HG02840 (cell line): ENCODE results near the gene LLGL2.
"Not testable (repeated sequence)": the region's sequence is repeated elsewhere in the genome, so short reads cannot be mapped to it uniquely, and the experiment has no call there.

ENCODE experiments used
- ATAC-seq: cut with Tn5 transposase; IDR thresholded peaks from one replicate; pipeline ENCODE4 v1.9.1; 2021; ENCODE audit warnings: mild to moderate bottlenecking, moderate library complexity, moderate number of reproducible peaks; ENCODE audit not compliant: unreplicated experiment, low FRiP score

LLGL2 gene

GRCh38 chr17:75565618-75566017 is 40.1 kb downstream of the LLGL2 start:
- ATAC-seq = no peak

DNA sequence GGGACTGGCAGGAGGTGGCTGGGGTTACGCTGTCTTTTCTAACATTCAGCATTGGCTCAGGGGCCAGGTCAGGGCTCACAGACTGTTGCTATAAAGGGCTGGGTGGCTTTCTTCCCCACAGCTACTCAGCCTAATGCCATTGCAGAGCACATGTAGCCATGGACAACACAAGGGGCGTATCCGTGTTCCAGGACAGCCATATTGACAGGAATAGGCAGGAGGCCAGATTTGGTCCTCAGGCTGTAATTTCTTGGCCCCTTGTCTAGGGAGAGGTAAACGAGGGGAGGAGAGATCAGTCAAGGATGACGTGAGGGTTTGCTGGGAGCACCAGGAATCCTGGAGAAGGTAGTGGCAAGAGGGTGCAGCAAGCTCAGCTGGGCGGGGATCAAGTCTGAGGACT is 40.9 kb downstream of the LLGL2 start:
- no peak for ATAC-seq

DNA sequence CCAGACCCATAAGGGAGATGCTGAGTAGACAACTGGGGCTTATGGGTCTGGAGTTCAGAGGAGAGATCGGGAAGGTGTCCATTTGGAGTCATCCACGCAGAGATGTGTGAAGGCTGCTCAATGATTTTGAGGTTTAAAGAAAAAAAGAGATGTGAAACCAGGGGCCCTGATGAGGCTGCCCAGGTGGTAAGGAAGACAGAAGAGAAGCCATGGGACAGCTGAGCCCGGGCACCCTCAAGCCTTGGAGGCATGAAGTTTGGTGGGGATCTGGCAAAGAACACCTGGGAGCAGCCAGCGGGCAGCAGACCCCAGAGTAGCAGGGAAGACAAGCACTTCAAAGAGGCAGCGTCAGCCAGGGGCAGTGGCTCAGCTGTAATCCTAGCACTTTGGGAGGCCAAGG is 41.3 kb downstream of the LLGL2 start:
- no peak for ATAC-seq

DNA sequence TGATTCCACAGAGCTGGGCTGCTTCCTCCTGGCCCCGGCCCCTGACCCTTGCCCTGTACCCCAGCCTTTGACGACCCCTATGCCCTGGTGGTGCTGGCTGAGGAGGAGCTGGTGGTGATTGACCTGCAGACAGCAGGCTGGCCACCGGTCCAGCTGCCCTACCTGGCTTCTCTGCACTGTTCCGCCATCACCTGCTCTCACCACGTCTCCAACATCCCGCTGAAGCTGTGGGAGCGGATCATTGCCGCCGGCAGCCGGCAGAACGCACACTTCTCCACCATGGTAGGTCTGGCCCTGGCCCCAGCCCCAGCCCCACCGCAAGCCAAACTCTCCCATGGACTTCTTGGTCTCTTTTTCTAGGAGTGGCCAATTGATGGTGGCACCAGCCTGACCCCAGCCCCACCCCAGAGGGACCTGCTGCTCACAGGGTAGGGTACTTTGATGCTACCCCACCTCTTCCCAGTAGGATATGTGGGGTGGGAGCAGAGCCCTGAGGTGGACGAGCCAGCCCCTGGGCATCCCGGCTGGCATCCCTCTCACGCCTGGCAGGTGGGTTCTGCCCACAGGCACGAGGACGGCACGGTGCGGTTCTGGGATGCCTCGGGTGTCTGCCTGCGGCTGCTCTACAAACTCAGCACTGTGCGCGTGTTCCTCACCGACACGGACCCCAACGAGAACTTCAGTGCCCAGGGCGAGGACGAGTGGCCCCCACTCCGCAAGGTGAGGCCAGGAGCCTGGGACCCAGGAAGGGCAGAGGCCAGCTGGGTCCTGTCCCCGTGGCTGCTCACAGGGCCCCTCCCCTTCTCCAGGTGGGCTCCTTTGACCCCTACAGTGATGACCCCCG is 43.1 kb downstream of the LLGL2 start:
- no peak for ATAC-seq

- no peak for ATAC-seq
These were observed 44.7 kb downstream of the LLGL2 start for GRCh38 chr17:75570034-75570676.

DNA sequence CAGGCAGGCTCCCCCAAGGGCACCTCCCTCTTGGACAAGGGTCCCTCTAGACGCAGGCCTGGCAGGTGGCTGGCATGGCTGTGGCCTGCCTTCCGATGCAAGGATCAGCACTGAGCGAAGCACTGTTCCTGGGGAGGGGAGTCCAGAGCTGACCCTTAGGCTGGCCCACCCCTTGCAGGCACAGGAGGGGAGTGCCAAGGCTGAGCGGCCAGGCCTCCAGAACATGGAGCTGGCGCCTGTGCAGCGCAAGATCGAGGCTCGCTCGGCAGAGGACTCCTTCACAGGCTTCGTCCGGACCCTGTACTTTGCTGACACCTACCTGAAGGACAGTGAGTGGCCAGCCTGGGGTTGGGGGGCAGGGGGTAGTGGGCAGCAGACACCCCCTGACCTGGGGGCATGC is 45.3 kb downstream of the LLGL2 start:
- no peak for ATAC-seq

DNA sequence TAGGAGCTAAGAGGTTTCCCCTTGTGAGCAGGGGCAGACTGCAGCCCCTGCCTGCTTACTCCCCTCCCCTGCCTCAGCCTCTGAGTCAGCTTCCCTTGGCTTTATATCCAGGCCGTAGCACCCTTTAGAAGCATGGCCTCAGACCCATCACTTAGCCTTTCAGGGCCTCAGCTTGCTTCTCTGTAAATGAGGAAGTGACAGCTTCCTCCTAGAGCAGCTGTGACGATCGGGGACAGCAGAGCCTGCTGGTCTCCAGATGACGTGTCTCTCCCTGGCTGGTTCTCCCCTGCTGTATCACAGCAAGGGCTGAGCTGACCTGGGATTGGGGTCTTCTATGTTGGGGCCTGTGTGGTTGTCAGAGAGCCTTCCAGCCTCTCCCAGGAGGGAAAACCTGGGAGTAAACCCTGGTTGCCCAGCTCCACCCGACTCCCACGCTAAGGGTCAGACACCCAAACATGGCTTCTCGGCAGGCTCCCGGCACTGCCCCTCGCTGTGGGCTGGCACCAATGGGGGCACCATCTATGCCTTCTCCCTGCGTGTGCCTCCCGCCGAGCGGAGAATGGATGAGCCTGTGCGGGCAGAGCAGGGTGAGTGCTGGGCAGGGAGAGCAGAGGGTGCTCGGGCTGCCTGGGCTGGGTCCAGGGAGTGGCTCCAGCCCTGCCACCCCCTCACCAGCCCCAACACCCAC is 45.8 kb downstream of the LLGL2 start:
- no peak for ATAC-seq

DNA sequence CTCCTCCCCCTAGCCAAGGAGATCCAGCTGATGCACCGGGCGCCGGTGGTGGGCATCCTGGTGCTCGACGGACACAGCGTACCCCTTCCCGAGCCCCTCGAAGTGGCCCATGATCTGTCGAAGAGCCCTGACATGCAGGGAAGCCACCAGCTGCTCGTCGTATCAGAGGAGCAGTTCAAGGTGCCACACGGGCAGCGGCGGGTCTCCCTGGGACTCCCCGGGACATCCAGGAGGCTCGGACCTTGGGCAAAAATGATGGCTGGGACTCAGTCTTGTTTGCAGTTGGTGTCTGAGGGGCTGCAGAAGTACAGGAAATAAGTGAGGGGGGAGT is 46.4 kb downstream of the LLGL2 start:
- no peak for ATAC-seq

DNA sequence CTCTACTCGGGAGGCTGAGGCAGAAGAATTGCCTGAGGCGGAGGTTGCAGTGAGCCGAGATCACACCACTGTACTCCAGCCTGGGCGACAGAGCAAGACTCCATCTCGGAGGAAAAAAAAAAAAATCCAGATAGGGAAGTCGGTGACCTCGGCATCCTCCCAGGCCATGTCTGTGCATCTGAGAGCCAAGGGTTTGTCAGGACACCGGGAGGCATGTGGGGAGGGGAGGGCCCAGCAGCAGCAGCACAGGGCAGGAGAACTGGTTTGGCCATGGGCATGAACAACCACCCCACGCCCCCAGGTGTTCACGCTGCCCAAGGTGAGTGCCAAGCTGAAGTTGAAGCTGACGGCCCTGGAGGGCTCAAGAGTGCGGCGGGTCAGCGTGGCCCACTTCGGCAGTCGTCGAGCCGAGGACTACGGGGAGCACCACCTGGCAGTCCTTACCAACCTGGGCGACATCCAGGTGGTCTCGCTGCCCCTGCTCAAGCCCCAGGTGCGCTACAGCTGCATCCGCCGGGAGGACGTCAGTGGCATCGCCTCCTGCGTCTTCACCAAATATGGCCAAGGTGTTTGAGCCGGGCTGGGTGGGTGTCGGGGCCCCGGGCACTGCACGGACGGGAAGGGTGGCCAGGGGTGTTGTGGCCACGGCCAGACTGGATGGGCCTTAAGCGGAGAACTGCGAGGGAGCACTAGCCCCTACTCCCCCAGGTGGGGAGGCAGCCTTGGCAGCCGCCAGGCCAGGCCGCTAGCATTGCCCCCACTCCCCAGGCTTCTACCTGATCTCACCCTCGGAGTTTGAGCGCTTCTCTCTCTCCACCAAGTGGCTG is 47.4 kb downstream of the LLGL2 start:
- ATAC-seq = no peak

GRCh38 chr17:75573540-75573957 is 48.1 kb downstream of the LLGL2 start:
- no peak for ATAC-seq

GRCh38 chr17:75573994-75574393 is 48.5 kb downstream of the LLGL2 start:
- ATAC-seq = no peak

GRCh38 chr17:75574404-75575036 is 49.0 kb downstream of the LLGL2 start:
- ATAC-seq = no peak

DNA sequence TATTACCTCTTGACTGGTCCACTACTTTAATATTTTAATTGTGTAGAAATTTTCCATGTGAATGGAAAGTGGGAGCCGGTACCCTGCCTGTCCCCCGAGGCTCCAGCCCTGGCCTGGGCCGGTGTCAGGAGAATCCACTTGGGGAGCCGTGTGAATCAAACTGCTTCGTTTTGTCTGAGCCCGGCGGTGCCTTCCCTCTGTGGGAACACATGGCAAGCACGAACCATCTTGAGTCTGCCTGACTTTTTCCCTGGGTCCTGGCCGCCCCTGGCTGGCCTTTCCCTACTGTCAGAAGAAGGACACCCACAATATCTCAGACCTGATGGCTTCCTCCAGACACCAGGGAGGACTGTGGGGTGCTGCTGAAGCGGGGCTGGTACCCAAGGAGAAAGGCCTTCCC is 49.7 kb downstream of the LLGL2 start:
- ATAC-seq = no peak

GRCh38 chr17:75575728-75576127 is 50.2 kb downstream of the LLGL2 start:
- no peak for ATAC-seq

DNA sequence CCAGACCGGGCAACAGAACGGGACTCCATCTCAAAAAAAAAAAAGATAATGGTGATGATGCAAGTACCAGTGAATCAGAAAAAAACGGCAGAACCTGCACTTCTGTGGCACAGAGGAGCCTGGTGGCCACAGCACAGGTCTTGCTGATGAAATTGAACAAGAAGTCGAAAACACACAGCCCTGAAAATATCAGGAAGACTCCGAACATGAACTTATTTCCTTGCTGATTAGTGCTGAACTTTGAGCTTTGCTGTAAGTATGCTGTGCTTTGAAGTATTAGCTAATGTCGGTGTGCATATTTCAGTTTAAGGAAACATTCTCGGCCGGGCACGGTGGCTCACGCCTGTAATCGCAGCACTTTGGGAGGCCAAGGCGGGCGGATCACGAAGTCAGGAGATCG is 51.2 kb downstream of the LLGL2 start:
- no peak for ATAC-seq

DNA sequence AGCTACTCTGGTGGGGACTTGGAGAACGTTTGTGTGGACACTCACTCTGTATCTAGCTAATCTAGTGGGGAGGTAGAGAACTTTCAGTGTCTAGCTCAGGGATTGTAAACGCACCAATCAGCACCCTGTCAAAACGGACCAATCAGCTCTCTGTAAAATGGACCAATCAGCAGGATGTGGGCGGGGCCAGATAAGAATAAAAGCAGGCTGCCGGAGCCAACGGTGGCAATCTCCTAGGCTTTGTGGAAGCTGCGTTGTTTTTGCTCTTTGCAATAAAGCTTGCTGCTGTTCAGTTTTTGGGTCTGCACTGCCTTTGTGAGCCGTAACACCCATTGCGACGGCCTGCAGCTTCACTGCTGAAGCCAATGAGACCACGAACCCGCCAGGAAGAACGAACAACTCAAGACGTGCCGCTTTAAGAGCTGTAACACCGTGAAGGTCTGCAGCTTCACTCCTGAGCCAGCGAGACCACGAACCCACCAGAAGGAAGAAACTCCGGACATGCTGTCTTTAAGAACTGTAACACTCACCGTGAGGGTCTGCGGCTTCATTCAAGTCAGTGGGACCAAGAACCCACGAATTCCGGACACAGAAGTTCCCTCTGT is 55.7 kb downstream of the LLGL2 start:
- ATAC-seq = not testable (repeated sequence)

DNA sequence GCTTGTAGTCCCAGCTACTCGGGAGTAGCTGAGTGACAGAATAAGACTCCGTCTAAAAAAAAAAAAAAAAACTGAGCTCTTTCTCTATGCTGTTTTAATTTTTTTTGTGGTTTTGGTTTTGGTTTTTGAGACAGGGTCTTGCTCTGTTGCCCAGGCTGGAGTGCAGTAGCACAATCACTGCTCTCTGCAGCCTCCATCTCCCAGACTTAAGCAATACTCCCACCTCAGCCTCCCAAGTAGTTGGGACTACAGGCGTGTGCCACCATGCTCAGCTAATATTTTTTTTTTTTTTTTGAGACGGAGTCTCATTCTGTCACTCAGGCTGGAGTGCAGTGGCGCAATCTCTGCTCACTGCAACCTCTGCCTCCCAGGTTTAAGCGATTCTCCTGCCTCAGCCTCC is 57.7 kb downstream of the LLGL2 start:
- not testable (repeated sequence) for ATAC-seq

DNA sequence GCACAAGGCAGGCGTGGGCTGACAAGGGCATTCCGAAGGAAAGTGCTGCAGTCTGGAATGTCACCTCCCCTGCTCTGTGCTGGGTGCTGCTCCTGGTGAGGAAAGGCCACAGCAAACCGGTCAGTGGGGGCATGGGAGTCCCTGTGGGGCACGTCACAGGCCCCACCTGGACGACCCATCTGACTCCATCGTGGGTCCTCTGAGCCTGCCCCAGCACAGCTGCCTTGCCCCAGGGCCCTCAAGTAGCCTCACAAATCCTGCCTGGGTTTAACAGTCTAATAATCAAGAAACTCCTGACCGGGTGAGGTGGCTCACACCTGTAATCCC is 59.3 kb downstream of the LLGL2 start:
- ATAC-seq = no peak

GRCh38 chr17:75587675-75588595 is 62.4 kb downstream of the LLGL2 start, which contains the start of gene MYO15B:
Gene MYO15B, plus strand, starts transcription at chr17:75587800. Its CDS starts 258 bp downstream, at chr17:75588058.
- peak; percentile 6 for ATAC-seq
